GM18508 (cell line): Measurements from ENCODE around the gene TYMS.
"Not testable (repeated sequence)": the region's sequence is repeated elsewhere in the genome, so short reads cannot be mapped to it uniquely, and the experiment has no call there.

ENCODE experiments used
- ATAC-seq: cut with Tn5 transposase; IDR thresholded peaks from one replicate; pipeline ENCODE4 v1.9.1; 2021; ENCODE audit warnings: moderate number of reproducible peaks; ENCODE audit not compliant: insufficient read depth, unreplicated experiment

Gene TYMS

DNA sequence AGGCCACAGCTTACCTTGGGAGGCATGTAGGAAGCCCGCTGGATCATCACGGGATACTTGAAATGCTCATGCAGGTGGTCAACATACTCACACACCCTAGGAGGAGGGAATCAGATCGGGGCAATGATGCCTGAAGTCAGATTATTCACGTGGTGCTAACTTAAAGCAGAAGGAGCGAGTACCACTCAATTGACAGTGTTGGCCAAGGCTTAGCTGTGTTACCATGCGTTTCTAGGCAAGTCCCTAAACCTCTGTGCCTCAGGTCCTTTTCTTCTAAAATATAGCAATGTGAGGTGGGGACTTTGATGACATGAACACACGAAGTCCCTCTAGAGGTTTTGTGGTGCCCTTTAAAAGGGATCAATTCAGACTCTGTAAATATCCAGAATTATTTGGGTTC lies 17.9 kb downstream of the TYMS start:
- ATAC-seq = no peak

DNA sequence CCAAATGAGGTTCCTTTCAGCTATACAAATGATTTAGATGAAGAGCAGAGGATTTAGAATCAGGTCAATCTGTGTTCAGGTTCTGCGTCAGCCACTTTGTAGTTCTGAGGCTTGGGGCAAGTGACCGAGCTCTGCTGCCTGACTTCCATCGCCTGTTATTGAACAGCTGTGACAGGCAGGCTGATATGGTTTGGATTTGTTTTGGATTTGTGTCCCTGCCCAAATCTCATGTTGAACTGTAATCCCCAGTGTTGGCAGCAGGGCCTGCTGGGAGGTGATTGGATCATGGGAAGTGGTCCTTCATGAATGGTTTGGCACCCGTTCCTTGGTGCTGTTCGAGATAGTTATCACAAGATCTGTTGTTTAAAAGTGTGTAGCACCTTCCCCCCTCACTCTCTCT lies 18.6 kb downstream of the TYMS start:
- no peak for ATAC-seq

DNA sequence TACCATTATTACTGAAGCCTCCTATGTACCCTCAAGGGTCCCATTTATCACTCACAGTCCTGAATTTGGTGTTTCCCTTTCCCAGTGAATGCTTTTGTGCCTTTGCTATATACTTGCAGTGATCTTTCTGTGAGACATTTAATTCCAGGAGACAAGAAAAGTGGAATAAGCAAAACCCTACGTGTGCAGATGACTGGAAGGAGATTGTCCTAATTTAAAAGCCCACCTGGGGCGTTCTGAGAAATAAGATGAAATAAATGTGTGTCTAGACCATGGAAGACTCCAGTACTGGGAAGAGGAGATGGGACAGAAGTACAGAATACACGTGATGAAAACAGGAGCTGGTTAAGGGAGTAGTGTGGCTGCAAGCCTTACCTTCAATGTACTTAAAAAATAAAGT lies 19.3 kb downstream of the TYMS start:
- ATAC-seq = no peak

DNA sequence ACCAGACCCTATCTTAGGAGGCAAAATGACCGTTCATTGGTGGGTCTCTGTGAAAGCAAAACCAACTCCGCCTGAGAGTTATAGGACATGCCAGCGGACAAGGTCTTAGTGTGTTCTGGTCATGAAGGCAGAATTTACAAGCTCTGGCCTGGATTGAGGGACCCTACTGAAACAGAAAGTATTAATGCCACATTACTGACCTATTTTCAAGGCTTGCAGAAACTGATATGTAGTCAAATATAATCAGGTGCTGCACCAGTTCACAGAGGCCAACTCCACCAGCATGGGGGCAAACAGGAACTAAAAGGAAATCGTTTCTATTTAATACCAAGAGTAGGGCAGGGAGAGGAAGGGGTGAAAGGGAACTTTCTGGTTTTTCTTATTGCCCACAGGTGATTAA lies 19.7 kb downstream of the TYMS start:
- ATAC-seq = no peak

DNA sequence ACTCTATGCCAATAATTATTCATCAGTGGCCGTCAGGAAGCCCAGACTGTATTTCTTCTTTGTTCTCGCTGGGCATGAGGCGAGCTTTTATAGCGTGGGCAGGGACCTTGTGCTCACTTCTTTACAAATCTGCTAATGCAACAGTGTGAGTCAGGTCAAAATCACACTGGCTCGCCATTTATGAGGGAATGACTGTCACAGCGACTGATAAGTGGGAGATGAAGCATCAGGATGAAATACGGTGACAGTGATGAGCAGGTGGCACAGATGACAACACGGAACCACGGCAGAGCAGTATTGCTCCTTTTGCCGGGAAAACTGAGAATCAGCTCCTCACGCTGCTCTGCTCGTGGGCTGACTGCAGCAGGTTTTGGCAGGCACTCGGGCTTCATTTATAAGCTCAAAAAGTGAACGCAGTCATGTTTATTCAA lies 20.5 kb downstream of the TYMS start:
- no peak for ATAC-seq

DNA sequence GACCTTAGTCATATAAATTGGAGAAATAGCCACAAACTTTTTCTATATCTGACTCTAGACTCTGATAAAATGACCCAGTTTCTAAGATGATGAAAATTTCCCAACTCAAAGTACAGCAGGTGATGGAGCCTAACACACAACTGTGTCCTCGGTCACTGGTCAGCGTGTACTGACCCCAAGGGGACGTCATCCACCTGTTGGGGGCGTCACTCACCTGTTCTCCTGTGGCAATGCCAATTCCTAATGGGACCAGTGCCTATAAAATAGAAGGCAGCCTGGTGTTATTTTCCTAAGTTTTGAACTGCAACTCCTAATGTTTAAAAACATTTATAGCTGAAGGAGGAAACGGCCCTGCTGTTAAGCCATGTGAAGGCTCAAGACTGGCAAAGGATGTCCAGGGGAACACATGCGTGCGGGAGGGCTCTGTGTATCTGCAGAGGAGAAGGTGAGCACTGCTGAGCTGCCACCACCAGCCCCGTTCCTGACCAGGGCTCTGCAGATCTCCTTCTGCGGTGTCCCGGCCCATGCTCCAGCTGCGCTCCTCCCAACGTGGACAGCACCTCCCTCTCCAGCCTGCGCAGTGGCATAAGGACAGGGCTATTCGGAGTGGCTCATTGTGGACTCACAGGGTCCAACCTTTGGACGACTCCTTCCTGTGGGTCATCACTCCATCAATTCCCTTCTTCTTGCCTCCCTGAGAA lies 21.2 kb downstream of the TYMS start:
- ATAC-seq = no peak

DNA sequence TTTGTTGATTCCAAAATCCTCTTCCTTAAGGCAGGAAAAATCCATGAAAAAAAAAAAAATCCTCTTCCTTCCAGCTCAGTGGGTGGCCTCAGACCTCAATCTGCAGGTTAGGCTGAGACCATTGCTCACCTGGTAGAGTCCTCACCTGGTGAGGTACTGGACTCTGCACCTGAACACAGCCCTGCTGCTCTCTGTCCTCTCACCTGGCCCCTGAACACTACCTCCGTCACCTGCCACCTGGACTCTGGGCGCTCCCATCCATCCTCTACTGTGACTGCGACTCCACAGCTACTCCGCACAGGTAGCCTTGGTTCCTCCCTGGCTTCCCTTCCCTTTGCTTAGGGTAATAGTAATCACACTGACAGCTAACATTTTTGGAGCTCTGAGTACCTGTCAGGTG lies 22.1 kb downstream of the TYMS start:
- no peak for ATAC-seq

DNA sequence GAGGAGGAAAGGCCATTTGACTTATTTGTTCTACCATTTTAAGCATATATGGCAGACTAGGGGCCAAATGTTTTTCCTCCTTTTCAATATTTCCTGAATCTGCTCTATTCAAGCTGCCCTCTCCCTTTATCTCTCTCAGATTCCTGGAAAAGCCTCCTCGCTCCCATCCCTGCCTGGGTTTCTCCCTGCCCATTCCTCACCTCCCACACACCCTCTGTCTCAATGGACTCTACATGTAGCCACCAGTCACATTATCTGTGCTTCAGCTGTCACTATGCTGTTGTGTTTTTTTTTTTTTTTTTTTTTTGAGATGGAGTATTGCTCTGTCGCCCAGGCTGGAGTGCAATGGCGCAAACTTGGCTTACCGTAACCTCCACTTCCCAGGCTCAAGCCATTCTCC lies 22.9 kb downstream of the TYMS start:
- no peak for ATAC-seq

DNA sequence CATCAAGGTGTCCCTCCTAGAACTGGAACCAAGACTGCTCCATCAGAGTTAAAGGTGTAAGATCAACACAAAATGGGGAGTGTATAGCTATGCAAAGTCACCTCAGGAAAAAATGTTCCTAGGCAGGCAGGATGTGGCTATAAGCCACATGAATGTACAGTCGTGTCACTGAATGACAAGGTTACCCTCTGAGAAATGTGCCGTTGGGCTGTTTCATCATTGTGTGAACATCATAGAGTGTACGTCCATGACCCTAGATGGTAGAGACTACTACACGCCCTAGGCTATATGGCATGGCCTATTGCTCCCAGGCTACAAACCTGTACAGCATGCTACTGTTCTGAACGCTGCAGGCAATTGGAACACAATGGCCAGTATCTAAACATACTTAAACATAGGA lies 24.5 kb downstream of the TYMS start:
- no peak for ATAC-seq

DNA sequence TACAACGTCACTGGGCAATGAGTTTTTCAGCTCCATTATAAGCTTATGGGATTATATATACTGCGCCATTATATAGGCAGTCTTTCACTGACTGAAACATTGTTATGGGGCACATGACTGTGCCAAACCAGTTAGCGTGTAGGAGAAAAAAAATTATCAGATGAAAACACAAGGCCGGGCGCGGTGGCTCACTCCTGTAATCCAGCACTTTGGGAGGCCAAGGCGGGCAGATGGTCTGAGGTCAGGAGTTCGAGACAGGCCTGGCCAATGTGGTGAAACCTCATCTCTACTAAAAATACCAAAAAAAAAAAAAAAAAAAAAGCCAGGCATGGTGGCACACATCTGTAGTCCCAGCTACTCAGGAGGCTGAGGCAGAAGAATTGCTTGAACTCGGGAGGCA lies 25.0 kb downstream of the TYMS start:
- ATAC-seq = not testable (repeated sequence)

DNA sequence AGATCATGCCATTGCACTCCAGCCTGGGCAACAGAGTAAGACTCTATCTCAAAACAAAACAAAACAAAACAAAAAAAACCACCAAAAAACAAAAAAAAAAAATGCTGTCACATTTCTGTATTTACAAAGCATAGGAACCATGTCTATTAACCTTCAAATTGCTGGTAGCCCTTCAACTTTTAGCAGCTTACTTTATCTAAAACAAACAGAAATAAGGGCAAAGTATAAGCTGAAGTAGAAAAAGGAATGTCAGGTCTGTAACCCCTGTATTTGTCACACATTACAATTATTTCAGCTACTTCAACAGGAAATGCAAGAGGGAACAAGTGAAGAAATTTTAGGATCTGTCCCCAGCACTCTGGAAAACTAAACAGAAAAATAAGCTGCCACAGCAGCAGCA lies 25.4 kb downstream of the TYMS start:
- no peak for ATAC-seq

DNA sequence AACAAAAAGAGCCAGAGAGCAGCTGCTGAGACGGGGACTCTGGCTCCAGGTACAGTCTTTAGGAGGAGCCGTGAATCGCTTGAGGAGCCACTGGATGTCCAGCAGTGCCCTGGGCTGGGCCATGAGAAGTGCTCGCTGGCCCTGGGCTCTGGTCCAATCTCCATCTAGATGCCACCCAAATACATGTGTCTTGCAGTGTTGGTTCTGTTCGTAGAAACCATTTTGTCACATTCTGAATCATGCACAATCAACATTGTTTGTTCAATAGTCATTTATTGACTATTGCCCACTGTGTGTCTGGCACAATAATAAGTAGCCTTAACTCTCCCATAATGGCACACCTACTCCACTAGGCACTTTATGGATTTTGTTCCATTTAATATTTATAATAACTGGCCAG lies 26.1 kb downstream of the TYMS start:
- no peak for ATAC-seq

DNA sequence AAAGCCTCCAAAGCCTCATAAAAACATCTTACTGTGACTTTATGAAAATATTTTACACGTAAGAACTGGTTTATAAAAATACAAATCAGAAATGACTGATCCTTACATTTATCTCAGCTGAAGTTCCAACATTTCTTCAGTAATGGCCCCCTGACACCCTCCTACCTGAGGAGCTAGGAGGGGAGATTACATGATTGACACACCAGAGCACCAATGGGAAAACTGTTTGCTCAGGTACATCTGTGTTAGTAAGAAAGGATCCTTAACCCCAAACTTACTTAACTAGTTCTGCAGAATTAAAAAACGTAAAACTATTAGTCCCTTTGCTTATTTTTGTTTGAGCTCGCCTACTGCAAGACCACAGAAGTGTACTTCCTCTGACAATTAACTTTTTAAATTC lies 28.0 kb downstream of the TYMS start:
- ATAC-seq = no peak

DNA sequence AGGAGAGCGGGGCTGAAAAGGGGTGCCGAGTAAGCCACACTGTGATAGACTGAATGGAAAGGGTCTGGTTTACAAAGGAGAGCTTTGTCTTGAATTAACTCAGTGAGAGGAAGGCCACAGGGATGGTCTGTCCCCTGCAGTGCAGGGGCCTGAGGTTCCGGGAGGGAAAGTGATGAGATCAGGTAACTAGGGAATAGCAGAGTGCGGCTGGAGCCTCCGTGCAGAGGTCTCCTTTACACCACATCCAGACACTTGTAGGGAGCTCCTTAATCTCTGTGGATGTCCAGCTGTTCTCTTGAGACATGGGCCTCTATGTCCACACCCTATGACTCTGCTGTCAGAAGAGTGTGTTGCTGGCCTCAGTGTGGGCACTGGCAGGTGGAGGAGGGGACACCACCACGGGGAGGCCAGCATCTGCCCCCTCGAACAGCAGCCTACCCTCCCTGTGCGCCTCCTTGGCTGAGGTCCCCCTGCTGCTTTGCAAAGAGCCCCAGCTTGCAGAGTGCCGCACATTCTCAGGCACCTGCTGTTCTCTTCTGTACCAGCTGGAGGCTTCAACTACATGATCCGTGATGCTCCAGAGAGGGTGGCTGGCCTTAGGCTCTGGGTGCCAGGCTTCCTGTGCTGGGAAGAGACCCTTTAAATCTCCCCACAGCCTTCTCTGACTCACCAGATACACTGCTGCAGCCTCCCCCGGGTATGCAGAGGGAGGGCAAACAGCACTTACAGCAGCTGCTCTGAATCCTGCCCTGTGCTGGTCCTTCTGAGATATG lies 29.1 kb downstream of the TYMS start:
- ATAC-seq = no peak

DNA sequence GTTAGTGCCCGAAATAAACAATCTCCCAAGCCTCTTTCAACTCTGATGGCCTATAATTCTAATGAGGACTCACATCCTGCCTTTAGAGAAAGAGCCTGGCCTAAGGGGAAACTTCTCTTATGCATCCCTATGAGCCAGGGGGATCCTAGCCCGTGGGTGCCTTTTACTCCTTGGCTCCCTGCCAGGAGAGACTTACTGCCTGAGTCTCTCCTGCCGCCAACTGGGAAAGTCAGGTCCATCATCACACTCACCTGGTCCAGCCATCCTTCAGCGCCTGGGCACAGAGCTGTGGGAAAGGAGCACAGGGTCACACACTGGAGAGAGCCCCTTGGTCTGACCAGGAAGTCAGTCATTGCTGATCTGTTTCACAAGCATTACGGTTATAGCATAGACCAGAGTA lies 30.9 kb downstream of the TYMS start:
- no peak for ATAC-seq

DNA sequence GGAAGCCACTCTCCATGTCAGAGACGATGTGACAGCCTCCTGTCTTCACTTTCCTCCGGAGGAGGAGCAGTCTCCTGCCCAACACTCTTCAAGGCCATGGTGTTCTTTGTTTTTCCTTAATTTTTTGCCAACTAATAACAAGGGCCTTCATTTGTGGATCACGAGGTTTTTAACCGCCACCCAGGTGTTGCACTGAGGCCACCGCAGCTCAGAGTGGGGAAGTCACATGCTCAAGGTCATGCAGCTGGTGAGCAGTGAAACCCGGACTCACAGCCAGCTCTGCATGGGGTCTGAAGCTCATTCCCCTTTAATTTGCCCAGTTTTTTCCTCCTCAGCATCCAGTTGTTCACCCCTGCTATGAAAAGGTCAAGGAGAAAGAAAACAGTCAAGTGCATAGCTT lies 35.4 kb downstream of the TYMS start:
- no peak for ATAC-seq

DNA sequence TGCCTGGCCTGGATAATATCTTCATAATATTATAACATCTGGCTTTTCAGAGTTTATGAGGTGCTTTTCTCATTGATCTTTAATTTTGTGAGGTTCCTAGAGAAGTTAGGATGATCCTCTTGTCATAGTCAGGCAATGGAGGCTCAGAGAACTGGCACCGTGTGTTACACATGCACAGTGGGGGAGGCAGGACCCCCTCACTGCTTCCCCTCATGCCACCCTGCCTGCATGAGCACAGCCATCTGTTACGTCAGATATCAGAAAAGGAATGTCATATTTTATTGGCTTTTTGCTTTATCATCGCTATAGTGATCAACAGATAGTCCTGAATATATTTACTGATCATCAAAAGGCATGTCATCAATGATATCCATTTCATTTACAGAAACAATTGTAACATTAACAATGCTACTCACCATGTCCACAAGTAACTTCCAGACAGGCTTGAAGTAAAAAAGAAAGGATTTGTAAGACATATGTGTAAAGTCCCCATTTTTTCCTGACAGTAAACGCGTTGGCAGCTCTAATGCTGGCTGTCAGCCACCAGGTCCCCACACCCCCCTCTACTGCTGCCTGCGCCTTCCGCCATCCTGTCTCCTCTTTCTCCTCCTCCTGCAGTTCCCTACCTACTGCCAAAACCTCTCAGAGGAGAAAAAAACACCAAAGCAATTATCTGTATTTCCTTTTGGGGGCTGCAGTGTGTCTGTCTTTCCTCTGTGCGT lies 36.2 kb downstream of the TYMS start:
- ATAC-seq = no peak

DNA sequence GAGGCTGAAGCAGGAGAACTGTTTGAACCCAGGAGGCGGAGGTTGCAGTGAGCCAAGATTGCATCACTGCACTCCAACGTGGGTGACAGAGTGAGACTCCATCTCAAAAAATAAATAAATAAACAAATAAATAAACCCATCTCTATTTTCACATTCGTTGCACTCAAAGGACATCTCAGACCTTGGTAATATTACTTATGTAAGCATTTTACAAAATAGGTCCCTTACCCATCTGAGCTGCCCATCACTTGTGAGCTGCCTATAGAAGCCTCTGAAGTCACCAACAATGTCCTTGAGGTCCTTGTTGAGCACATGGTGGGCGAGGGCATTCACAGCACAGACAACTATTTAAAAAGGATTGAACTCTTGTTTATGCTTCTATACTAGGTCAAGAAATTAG lies 39.6 kb downstream of the TYMS start:
- ATAC-seq = no peak

DNA sequence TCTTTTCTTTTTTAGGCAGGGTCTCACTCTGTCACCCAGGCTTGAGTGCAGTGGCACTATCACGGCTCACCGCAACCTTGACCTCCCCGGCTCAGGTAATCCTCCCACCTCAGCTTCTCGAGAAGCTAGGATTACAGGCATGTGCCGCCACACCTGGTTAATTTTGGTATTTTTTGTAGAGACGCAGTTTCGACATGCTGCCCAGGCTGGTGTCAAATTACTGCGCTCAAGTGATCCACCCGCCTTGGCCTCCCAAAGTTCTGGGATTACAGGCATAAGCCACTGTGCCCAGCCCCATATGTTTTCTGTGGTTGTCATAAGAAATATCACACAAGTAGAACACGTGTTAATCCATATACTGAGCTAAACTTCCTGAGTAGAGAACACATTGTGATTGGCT lies 40.3 kb downstream of the TYMS start:
- ATAC-seq = no peak

DNA sequence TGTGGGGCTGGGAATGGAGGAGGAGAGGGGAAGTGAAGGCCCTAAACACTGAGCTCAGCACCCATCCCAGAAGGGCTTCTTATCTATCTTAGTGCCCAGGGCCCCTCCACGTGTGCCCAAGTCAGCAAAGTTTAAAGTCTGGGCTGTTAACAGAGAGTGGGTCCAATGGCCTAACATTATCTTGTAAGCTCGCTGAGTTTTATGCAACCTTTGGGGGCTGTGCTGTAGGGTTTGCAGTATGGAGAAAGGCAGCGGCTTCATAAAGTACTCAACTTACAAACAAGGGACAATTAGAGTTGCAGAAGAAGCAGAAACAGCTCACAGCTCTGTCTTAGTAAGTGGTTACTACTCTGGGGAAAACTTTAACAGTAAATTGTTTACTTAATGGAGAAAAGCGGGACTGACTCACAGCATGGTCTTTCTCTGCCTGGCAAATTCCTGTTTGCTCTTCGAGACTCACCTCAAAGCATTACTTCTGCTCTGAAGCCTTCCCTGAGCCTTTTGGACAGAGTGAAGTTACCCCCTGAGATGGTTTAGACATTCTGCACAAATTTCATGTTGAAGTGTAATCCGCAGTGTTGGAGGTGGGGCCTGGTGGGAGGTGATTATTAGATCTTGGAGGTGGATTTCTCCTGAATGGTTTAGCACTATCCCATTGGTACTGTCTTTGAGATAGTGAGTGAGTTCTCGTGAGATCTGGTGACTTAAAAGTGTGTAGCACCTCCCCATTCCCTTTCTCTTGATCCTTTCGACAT lies 45.9 kb downstream of the TYMS start:
- no peak for ATAC-seq

DNA sequence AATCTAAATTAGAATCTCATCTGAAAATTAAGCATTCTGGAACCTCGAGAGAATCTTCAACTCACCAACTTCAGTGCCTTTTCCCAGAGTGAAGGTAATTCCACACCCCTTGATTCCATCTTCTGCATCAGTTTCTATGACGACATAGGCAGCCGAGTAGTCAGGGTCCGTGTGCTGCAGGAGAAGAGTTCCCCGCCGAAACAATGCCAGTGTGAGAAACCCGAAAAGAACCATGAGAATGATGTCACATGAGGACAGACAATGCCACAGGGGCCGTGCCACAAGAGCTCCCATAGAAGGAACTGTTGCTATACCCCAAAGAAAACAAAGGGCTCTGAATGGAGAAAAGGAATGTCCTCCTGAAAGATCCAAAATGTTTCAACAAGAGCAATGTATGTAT lies 49.0 kb downstream of the TYMS start:
- ATAC-seq = no peak
